ENCODE measurements around the gene KCNAB1.
"Not testable (repeated sequence)": the region's sequence is repeated elsewhere in the genome, so short reads cannot be mapped to it uniquely, and the experiment has no call there.

Gene KCNAB1

GRCh38 chr3:156188757-156189156, 68.4 kb downstream of the KCNAB1 start (continued):
- TF ChIP-seq, protein P1, sequence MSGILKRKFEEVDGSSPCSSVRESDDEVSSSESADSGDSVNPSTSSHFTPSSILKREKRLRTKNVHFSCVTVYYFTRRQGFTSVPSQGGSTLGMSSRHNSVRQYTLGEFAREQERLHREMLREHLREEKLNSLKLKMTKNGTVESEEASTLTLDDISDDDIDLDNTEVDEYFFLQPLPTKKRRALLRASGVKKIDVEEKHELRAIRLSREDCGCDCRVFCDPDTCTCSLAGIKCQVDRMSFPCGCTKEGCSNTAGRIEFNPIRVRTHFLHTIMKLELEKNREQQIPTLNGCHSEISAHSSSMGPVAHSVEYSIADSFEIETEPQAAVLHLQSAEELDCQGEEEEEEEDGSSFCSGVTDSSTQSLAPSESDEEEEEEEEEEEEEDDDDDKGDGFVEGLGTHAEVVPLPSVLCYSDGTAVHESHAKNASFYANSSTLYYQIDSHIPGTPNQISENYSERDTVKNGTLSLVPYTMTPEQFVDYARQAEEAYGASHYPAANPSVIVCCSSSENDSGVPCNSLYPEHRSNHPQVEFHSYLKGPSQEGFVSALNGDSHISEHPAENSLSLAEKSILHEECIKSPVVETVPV (CRISPR knock-in tag; IDR thresholded peaks at IDR 0.05), result no peak
- TF ChIP-seq ZC3H10 (CRISPR knock-in tag; IDR thresholded peaks at IDR 0.05), result no peak
- no peak for TF ChIP-seq GLIS3 (CRISPR knock-in tag; IDR thresholded peaks at IDR 0.05)
- no peak for TF ChIP-seq TCF4 (CRISPR knock-in tag; IDR thresholded peaks at IDR 0.05; ENCODE audit: borderline replicate concordance)

- TF ChIP-seq RARB (CRISPR knock-in tag; IDR thresholded peaks at IDR 0.05) (no peak), ARNTL (CRISPR knock-in tag; IDR thresholded peaks at IDR 0.05; ENCODE audit: borderline replicate concordance, low read depth) (no peak), ZFP3 (CRISPR knock-in tag; IDR thresholded peaks at IDR 0.05) (no peak), GLIS3 (CRISPR knock-in tag; IDR thresholded peaks at IDR 0.05) (no peak)
- peak; percentile 49 for ATAC-seq
Measured at GRCh38 chr3:156189927-156190326, 69.5 kb downstream of the KCNAB1 start.

DNA sequence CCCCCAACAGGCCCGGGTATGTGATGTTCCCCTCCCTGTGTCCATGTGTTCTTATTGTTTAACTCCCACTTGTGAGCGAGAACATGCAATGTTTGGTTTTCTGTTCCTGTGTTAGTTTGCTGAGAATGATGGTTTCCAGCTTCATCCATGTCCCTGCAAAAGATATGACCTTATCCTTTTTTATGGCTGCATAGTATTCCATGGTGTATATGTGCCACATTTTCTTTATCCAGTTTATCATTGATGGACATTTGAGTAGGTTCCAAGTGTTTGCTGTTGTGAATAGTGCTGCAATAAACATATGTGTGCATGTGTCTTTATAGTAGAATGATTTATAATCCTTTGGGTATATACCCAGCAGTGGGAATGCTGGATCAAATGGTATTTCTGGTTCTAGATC, 74.6 kb downstream of the KCNAB1 start:
- ATAC-seq, result not testable (repeated sequence)
- TF ChIP-seq ZNF8 (CRISPR knock-in tag; IDR thresholded peaks at IDR 0.05), result 0 out of 2 replicates have a peak, but pooled peaks have one; percentile 15

- ATAC-seq, result not testable (repeated sequence)
Measured at GRCh38 chr3:156197152-156197551, 76.8 kb downstream of the KCNAB1 start.

- no peak for ATAC-seq
- TF ChIP-seq RARB (CRISPR knock-in tag; IDR thresholded peaks at IDR 0.05), result no peak
- TF ChIP-seq ISL1 (CRISPR knock-in tag; IDR thresholded peaks at IDR 0.05), result no peak
Measured at GRCh38 chr3:156201411-156202405, 81.3 kb downstream of the KCNAB1 start.

DNA sequence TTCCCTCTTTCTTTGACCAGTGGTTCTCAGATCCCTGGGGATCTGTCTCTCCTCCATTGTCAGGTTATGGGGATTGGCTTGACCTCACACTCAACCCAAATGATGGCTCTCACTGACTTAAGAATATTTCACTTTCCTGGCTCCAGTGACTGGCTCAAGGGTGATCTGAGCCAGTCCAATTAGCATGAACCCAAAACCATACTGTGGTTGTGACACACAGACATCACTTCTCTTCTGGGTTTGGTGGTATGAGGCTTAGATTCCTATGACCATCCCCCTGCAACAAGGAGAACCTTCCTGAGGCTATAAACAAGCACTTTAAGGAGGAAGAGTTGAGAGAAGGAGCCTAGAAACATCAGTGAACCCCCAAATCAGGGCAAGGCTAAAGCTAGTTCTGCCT, 85.8 kb downstream of the KCNAB1 start:
- TF ChIP-seq ZNF565 (CRISPR knock-in tag; conservative IDR thresholded peaks at IDR 0.05; ENCODE audit: low read depth) (no peak), CSDC2 (CRISPR knock-in tag; IDR thresholded peaks at IDR 0.05) (no peak), ZC3H10 (CRISPR knock-in tag; IDR thresholded peaks at IDR 0.05) (no peak), SNAI2 (CRISPR knock-in tag; IDR thresholded peaks at IDR 0.05) (no peak)
- no peak for ATAC-seq

DNA sequence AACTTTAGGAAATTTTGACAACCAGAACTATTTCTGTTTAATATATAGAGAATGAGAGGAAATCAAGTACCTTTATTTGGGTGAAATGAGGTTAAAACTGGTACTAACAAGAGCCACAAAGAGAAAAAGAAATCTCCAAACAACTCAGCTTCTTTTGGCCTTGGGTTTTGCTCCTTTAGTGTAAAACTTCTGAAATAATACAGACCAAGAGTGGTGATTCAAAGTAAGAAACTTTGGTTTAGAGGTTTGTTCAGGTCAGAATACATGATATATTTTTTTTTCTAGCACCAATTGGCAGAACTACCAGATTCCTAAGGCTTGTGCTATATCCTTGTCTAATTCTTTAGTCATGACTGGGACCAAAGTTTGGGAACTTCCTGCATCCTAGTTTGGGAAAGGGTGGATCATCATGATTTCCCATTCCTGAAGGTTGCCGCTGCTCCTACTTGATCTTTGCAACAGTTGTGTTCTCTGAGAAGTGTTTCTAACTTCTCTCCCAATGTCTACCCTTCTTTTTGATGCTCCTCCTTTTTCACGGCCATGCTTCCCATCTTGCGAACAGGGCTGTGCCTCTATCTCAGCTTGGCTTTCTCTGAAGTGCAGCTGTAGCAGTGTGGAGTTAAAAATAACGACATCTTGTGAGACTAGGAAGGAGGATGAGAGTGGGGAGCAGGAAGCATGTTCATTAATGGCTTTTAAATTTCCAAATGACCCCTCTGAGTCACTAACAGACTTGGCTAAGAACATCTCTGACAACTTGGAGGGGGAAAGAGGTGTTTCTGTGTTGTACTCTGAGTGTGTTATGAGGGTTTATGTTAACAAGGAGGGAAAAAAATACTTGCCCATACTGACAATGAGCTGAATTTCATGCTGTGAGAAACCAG, 87.7 kb downstream of the KCNAB1 start:
- peak; percentile 68 for ATAC-seq
- TF ChIP-seq TSHZ2 (CRISPR knock-in tag; IDR thresholded peaks at IDR 0.05) (no peak), GLIS3 (CRISPR knock-in tag; IDR thresholded peaks at IDR 0.05) (no peak), ZNF8 (CRISPR knock-in tag; IDR thresholded peaks at IDR 0.05) (no peak), SNAI2 (CRISPR knock-in tag; IDR thresholded peaks at IDR 0.05) (no peak), OSR1 (CRISPR knock-in tag; IDR thresholded peaks at IDR 0.05) (no peak), ISL1 (CRISPR knock-in tag; IDR thresholded peaks at IDR 0.05) (no peak), ZNF70 (CRISPR knock-in tag; IDR thresholded peaks at IDR 0.05) (no peak), BACH2 (CRISPR knock-in tag; IDR thresholded peaks at IDR 0.05; ENCODE audit: borderline replicate concordance) (no peak), ARNTL (CRISPR knock-in tag; IDR thresholded peaks at IDR 0.05; ENCODE audit: borderline replicate concordance, low read depth) (no peak), TOX (CRISPR knock-in tag; IDR thresholded peaks at IDR 0.05; ENCODE audit: borderline replicate concordance) (no peak)
- TF ChIP-seq, protein P2, sequence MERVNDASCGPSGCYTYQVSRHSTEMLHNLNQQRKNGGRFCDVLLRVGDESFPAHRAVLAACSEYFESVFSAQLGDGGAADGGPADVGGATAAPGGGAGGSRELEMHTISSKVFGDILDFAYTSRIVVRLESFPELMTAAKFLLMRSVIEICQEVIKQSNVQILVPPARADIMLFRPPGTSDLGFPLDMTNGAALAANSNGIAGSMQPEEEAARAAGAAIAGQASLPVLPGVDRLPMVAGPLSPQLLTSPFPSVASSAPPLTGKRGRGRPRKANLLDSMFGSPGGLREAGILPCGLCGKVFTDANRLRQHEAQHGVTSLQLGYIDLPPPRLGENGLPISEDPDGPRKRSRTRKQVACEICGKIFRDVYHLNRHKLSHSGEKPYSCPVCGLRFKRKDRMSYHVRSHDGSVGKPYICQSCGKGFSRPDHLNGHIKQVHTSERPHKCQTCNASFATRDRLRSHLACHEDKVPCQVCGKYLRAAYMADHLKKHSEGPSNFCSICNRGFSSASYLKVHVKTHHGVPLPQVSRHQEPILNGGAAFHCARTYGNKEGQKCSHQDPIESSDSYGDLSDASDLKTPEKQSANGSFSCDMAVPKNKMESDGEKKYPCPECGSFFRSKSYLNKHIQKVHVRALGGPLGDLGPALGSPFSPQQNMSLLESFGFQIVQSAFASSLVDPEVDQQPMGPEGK (CRISPR knock-in tag; IDR thresholded peaks at IDR 0.05; ENCODE audit: borderline replicate concordance), result no peak
- TF ChIP-seq, protein P3, sequence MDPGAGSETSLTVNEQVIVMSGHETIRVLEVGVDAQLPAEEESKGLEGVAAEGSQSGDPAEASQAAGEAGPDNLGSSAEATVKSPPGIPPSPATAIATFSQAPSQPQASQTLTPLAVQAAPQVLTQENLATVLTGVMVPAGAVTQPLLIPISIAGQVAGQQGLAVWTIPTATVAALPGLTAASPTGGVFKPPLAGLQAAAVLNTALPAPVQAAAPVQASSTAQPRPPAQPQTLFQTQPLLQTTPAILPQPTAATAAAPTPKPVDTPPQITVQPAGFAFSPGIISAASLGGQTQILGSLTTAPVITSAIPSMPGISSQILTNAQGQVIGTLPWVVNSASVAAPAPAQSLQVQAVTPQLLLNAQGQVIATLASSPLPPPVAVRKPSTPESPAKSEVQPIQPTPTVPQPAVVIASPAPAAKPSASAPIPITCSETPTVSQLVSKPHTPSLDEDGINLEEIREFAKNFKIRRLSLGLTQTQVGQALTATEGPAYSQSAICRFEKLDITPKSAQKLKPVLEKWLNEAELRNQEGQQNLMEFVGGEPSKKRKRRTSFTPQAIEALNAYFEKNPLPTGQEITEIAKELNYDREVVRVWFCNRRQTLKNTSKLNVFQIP (CRISPR knock-in tag; IDR thresholded peaks at IDR 0.05; ENCODE audit: borderline replicate concordance, low read depth), result no peak
- TF ChIP-seq, protein P1 (CRISPR knock-in tag; IDR thresholded peaks at IDR 0.05), result no peak
